ENCODE measurements around the gene CDK2AP2.

DNA sequence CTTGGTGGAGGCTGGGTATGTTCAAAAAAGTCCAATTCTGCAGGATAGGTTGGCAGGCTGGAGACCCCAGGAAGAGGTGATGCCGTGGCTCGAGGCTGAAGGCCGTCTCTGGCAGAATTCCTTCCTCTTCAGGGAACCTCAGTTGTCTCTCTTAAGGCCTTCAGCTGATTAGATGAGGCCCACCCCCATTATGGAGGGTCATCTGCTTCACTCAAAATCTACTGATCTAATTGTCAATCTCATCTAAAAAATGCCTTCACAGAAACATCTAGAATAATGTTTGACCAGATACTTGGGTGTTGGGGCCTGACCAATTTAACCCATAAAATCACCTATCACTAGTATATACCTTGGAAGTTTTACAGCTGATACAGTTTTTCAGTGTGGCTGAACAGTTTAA, 48.3 kb upstream of the CDK2AP2 start:
- TF ChIP-seq, protein P1, sequence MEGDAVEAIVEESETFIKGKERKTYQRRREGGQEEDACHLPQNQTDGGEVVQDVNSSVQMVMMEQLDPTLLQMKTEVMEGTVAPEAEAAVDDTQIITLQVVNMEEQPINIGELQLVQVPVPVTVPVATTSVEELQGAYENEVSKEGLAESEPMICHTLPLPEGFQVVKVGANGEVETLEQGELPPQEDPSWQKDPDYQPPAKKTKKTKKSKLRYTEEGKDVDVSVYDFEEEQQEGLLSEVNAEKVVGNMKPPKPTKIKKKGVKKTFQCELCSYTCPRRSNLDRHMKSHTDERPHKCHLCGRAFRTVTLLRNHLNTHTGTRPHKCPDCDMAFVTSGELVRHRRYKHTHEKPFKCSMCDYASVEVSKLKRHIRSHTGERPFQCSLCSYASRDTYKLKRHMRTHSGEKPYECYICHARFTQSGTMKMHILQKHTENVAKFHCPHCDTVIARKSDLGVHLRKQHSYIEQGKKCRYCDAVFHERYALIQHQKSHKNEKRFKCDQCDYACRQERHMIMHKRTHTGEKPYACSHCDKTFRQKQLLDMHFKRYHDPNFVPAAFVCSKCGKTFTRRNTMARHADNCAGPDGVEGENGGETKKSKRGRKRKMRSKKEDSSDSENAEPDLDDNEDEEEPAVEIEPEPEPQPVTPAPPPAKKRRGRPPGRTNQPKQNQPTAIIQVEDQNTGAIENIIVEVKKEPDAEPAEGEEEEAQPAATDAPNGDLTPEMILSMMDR (IDR thresholded peaks at IDR 0.05) = no peak
- TF ChIP-seq POLR2A (IDR thresholded peaks at IDR 0.05) = no peak

Measured in thyroid gland (tissue), 4 donors.